Stimulated activated CD4-positive, alpha-beta T cell treated with anti-CD3 and anti-CD28 coated beads, Interleukin-1b, Interleukin-23, amount 100 ng/mL, for 24 hours (primary cell): ENCODE data around the gene SNX11.
A peak's percentile ranks its signal among the peaks of the same experiment; 100 is the strongest.

Experiments used
- DNase-seq, 4 experiments: peaks; one replicate each; pipeline ENCODE4 v3.0.0-alpha.2; 2020; ENCODE audit warnings: low read depth in 4 of 4, low spot score in 1 of 4

Gene SNX11

GRCh38 chr17:48131216-48131824 is 23.8 kb downstream of the SNX11 start:
- DNase-seq = peak in 3 of 4 experiments; percentile 21 to 49 (median 23)

- DNase-seq = no peak
Observed at GRCh38 chr17:48132385-48132784, 24.8 kb downstream of the SNX11 start.

- DNase-seq = no peak
Observed at GRCh38 chr17:48134912-48135480, 27.4 kb downstream of the SNX11 start.

- no peak for DNase-seq
Observed at GRCh38 chr17:48137656-48138055, 30.1 kb downstream of the SNX11 start.

GRCh38 chr17:48139944-48140343 is 32.4 kb downstream of the SNX11 start:
- DNase-seq = no peak

GRCh38 chr17:48143629-48144028 is 36.1 kb downstream of the SNX11 start:
- no peak for DNase-seq

- no peak for DNase-seq
Observed at GRCh38 chr17:48144231-48144630, 36.7 kb downstream of the SNX11 start.

- no peak for DNase-seq
Observed at GRCh38 chr17:48144976-48145798, 37.6 kb downstream of the SNX11 start.

GRCh38 chr17:48148029-48148770 is 40.6 kb downstream of the SNX11 start:
- DNase-seq = no peak

GRCh38 chr17:48148854-48149786 is 41.6 kb downstream of the SNX11 start:
- DNase-seq = no peak

- no peak for DNase-seq
Observed at GRCh38 chr17:48149787-48150463, 42.4 kb downstream of the SNX11 start.

- DNase-seq = no peak
Observed at GRCh38 chr17:48150597-48151001, 43.0 kb downstream of the SNX11 start.

GRCh38 chr17:48151220-48151619 is 43.7 kb downstream of the SNX11 start:
- no peak for DNase-seq

GRCh38 chr17:48152289-48152688 is 44.7 kb downstream of the SNX11 start:
- DNase-seq = no peak

- no peak for DNase-seq
Observed at GRCh38 chr17:48153691-48154358, 46.3 kb downstream of the SNX11 start.

- DNase-seq = no peak
Observed at GRCh38 chr17:48155889-48156611, 48.5 kb downstream of the SNX11 start.

- DNase-seq = no peak
Observed at GRCh38 chr17:48159232-48159631, 51.7 kb downstream of the SNX11 start.

GRCh38 chr17:48160177-48161081 is 52.9 kb downstream of the SNX11 start:
- DNase-seq = no peak
